Measurements from ENCODE around the gene TTYH3.

TTYH3 gene

DNA sequence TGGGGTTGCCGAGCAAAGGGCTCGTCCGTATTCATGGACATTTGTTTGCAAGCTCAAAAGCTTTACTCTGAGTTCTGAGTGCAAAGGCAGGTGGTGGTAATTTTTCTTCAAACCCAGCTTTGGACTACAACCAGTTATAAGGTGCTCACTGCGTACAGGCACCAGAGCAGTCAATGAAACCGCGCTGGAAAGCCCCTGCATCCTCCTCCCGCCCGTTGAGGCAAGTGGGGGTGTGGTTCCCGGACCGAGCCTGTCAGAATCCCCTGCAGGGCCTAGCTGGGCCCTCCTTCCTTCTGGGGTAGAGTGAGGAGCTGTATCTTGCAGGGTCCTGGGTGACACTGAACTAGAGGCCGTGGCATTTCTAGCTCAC lies 78.5 kb downstream of the TTYH3 start (continued):
- TF ChIP-seq, protein P1, sequence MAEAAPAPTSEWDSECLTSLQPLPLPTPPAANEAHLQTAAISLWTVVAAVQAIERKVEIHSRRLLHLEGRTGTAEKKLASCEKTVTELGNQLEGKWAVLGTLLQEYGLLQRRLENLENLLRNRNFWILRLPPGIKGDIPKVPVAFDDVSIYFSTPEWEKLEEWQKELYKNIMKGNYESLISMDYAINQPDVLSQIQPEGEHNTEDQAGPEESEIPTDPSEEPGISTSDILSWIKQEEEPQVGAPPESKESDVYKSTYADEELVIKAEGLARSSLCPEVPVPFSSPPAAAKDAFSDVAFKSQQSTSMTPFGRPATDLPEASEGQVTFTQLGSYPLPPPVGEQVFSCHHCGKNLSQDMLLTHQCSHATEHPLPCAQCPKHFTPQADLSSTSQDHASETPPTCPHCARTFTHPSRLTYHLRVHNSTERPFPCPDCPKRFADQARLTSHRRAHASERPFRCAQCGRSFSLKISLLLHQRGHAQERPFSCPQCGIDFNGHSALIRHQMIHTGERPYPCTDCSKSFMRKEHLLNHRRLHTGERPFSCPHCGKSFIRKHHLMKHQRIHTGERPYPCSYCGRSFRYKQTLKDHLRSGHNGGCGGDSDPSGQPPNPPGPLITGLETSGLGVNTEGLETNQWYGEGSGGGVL (tag by site-specific recombination; IDR thresholded peaks at IDR 0.05) = no peak
- TF ChIP-seq ZNF140 (tag by site-specific recombination; IDR thresholded peaks at IDR 0.05) (no peak), ZNF202 (tag by site-specific recombination; IDR thresholded peaks at IDR 0.05; ENCODE audit: borderline replicate concordance) (no peak), ZNF664 (tag by site-specific recombination; IDR thresholded peaks at IDR 0.05) (no peak), YY1 (tag by site-specific recombination; IDR thresholded peaks at IDR 0.05) (no peak), ZNF555 (tag by site-specific recombination; conservative IDR thresholded peaks at IDR 0.05) (no peak), ZNF391 (tag by site-specific recombination; IDR thresholded peaks at IDR 0.05; ENCODE audit: borderline replicate concordance, low read depth) (no peak)
- TF ChIP-seq, protein P2, sequence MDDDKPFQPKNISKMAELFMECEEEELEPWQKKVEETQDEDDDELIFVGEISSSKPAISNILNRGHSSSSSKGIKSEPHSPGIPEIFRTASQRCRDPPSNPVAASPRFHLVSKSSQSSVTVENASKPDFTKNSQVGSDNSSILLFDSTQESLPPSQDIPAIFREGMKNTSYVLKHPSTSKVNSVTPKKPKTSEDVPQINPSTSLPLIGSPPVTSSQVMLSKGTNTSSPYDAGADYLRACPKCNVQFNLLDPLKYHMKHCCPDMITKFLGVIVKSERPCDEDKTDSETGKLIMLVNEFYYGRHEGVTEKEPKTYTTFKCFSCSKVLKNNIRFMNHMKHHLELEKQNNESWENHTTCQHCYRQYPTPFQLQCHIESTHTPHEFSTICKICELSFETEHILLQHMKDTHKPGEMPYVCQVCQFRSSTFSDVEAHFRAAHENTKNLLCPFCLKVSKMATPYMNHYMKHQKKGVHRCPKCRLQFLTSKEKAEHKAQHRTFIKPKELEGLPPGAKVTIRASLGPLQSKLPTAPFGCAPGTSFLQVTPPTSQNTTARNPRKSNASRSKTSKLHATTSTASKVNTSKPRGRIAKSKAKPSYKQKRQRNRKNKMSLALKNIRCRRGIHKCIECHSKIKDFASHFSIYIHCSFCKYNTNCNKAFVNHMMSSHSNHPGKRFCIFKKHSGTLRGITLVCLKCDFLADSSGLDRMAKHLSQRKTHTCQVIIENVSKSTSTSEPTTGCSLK (tag by site-specific recombination; IDR thresholded peaks at IDR 0.05) = no peak

DNA sequence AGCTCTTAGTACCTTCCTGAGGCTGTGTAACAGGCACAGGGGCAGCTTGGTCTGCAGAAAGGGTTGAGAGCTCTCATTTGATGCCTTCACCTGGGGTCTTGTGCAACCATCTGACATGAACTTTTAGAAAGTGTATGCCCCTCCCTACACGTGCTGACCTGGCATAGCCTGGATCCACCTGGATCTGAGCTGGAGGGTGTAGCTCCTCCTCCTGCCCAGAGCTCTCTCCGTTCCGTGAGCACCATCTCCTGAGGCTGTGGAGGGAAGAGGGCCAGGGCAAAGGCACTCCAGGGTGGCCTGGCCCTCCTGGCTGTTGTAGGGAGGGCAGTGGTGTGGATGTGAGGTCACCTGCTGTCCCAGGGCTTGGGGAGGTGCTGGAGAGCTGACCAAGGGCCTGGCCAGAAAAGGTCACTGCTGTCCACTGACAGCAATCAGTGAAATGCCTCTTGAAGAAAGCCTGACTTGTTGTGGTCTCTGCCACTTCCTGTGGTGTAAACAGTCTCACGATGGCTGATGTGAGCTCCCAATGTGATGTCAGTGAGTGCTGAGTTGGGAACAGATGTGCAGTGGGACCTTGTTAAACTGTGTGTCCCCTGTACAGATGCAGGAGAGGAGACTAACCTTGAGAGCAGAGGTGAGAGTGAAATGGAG lies 79.2 kb downstream of the TTYH3 start:
- no peak overlapping the region for H3K4me3 ChIP-seq (ENCODE audit: low read depth, low read length)

DNA sequence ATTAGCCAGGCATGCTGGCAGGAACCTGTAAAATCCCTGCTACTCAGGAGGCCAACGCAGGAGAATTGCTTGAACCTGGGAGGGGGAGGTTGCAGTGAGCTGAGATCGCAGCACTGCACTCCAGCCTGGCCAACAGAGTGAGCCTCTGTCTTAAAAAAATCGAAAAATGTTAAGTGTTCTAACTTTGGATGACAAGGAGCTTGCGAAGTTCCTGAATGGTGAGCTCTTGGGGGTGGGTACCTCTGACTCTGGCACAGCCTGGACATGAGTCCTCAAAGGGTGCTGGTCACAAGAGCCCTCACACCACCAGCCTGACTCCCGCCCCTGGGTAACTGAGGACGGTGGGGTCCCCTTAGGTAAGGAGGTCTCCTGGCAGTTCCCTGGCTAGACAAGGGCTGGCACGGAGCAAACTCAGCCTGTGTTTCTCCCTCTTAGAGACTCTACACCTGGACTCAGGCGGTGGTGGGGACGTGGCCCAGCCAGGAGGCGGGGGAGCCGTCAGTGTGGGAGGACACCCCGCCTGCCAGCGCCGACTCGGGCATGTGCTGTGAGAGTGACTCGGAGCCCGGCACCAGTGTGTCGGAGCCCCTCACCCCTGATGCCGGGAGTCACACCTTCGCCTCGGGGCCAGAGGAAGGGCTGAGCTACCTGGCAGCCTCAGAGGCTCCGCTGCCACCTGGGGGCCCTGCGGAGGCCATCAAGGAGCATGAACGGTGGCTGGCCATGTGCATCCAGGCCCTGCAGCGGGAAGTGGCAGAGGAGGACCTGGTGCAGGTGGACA lies 80.3 kb downstream of the TTYH3 start:
- no peak overlapping the region for H3K4me3 ChIP-seq (ENCODE audit: low read depth, low read length)
- no peaks in the 10 kb centered on the region for H3K4me1 ChIP-seq (ENCODE audit: control insufficient read depth, insufficient read depth, low read length)
- H3K27ac ChIP-seq (ENCODE audit: extremely low read depth, low read depth, low read length) = no peak overlapping the region
- CTCF ChIA-PET = interaction anchor here (1.9 kb wide), 1 partner anchor 41 kb away, joined by 10 read pairs; no protein-coding TSS in a partner anchor
- H3K9me3 ChIP-seq (ENCODE audit: control insufficient read depth, insufficient read depth, low read depth, low read length) = no peaks in the 10 kb centered on the region
- POLR2A ChIA-PET = no interaction called here
- H3K36me3 ChIP-seq (ENCODE audit: control insufficient read depth in 2 of 2, insufficient read depth in 1 of 2, low read length in 2 of 2) = no peaks in the 10 kb centered on the region
- no peak for TF ChIP-seq ZEB2 (tag by site-specific recombination; IDR thresholded peaks at IDR 0.05)
- TF ChIP-seq, protein P3, sequence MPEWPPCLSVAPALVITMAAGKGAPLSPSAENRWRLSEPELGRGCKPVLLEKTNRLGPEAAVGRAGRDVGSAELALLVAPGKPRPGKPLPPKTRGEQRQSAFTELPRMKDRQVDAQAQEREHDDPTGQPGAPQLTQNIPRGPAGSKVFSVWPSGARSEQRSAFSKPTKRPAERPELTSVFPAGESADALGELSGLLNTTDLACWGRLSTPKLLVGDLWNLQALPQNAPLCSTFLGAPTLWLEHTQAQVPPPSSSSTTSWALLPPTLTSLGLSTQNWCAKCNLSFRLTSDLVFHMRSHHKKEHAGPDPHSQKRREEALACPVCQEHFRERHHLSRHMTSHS (tag by site-specific recombination; IDR thresholded peaks at IDR 0.05) = no peak
- TF ChIP-seq ZNF175 (tag by site-specific recombination; IDR thresholded peaks at IDR 0.05) = no peak
- TF ChIP-seq ZNF223 (tag by site-specific recombination; IDR thresholded peaks at IDR 0.05) = no peak
- no peak for TF ChIP-seq ZNF626 (tag by site-specific recombination; IDR thresholded peaks at IDR 0.05)
- TF ChIP-seq, protein P4, sequence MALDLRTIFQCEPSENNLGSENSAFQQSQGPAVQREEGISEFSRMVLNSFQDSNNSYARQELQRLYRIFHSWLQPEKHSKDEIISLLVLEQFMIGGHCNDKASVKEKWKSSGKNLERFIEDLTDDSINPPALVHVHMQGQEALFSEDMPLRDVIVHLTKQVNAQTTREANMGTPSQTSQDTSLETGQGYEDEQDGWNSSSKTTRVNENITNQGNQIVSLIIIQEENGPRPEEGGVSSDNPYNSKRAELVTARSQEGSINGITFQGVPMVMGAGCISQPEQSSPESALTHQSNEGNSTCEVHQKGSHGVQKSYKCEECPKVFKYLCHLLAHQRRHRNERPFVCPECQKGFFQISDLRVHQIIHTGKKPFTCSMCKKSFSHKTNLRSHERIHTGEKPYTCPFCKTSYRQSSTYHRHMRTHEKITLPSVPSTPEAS (tag by site-specific recombination; IDR thresholded peaks at IDR 0.05) = no peak
- no peak for TF ChIP-seq OSR2 (tag by site-specific recombination; IDR thresholded peaks at IDR 0.05)
- no peak for TF ChIP-seq ZNF354C (tag by site-specific recombination; IDR thresholded peaks at IDR 0.05; ENCODE audit: borderline replicate concordance, low read depth)
- no peak for TF ChIP-seq ZNF510 (tag by site-specific recombination; IDR thresholded peaks at IDR 0.05; ENCODE audit: insufficient replicate concordance)
- no peak for TF ChIP-seq ZSCAN30 (tag by site-specific recombination; IDR thresholded peaks at IDR 0.05)
- TF ChIP-seq KLF9 (tag by site-specific recombination; IDR thresholded peaks at IDR 0.05; ENCODE audit: low read depth) = no peak
- TF ChIP-seq, protein P5, sequence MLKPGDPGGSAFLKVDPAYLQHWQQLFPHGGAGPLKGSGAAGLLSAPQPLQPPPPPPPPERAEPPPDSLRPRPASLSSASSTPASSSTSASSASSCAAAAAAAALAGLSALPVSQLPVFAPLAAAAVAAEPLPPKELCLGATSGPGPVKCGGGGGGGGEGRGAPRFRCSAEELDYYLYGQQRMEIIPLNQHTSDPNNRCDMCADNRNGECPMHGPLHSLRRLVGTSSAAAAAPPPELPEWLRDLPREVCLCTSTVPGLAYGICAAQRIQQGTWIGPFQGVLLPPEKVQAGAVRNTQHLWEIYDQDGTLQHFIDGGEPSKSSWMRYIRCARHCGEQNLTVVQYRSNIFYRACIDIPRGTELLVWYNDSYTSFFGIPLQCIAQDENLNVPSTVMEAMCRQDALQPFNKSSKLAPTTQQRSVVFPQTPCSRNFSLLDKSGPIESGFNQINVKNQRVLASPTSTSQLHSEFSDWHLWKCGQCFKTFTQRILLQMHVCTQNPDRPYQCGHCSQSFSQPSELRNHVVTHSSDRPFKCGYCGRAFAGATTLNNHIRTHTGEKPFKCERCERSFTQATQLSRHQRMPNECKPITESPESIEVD (tag by site-specific recombination; IDR thresholded peaks at IDR 0.05) = no peak
- TF ChIP-seq ZNF138 (tag by site-specific recombination; IDR thresholded peaks at IDR 0.05; ENCODE audit: borderline replicate concordance) = no peak
- TF ChIP-seq ZNF830 (tag by site-specific recombination; IDR thresholded peaks at IDR 0.05; ENCODE audit: low read depth) = no peak
- no peak for TF ChIP-seq ZNF19 (tag by site-specific recombination; IDR thresholded peaks at IDR 0.05; ENCODE audit: low read depth)

More for the DNA sequence above, 79.2 kb downstream of the TTYH3 start:
- H3K4me1 ChIP-seq (ENCODE audit: control insufficient read depth, insufficient read depth, low read length) = no peaks in the 10 kb centered on the region
- ChIA-PET POLR2A (no interaction called here), CTCF (interaction anchor here (0.6 to 5.2 kb wide), 9 partner anchors 8 to 1141 kb away, joined by 3 to 39 read pairs (median 6); partner anchors contain the start of gene AMZ1)
- no peaks in the 10 kb centered on the region for H3K9me3 ChIP-seq (ENCODE audit: control insufficient read depth, insufficient read depth, low read depth, low read length)
- TF ChIP-seq ZBTB8A (tag by site-specific recombination; IDR thresholded peaks at IDR 0.05) = no peak
- TF ChIP-seq ZNF112 (tag by site-specific recombination; IDR thresholded peaks at IDR 0.05) = peak; percentile 94
- no peaks in the 10 kb centered on the region for H3K36me3 ChIP-seq (ENCODE audit: control insufficient read depth in 2 of 2, insufficient read depth in 1 of 2, low read length in 2 of 2)
- no peak overlapping the region for H3K27ac ChIP-seq (ENCODE audit: extremely low read depth, low read depth, low read length)

Measured in HEK293 (cell line).